Fibroblast of villous mesenchyme (primary cell): ENCODE results near the gene CCDC17. TPM values are rescaled to one million over a fixed set of nuclear protein-coding genes. Genes with fewer than 3 reads are reported as not detected.
A peak's percentile ranks its signal among the peaks of the same experiment; 100 is the strongest.

Experiments
- DNase-seq: peaks from one replicate; pipeline ENCODE4 v3.0.0-alpha.2; 2010; ENCODE audit warnings: low read depth
- H3K4me3 ChIP-seq: 2 replicates; pipeline ENCODE4 v1.5.1; 2011; ENCODE audit warnings: low read depth, mild to moderate bottlenecking, low read length
- CTCF ChIP-seq: IDR thresholded peaks from 2 replicates; pipeline ENCODE4 v1.5.1; 2012; ENCODE audit warnings: low read depth, mild to moderate bottlenecking, low read length; ENCODE audit not compliant: insufficient read depth
- small RNA-seq: library from RNA; depleted of rRNA; stranded (forward); fragments of <200 nt; gene quantifications from one replicate; pipeline ENCODE3, GENCODE V24; 2012
- total RNA-seq: library from RNA; depleted of rRNA; stranded (reverse); fragments of >200 nt; gene quantifications from 2 replicates; pipeline ENCODE4 v1.2.3, GENCODE V29; 2012

CCDC17 gene
- total RNA-seq, 1 donor = 1.3 TPM

GRCh38 chr1:45583666-45584350, 40.0 kb downstream of the CCDC17 start, which contains the start of gene NASP:
Gene NASP, plus strand, starts transcription at chr1:45584041. Its CDS starts 106 bp downstream, at chr1:45584147.
- no peak for TF ChIP-seq CTCF
- peak; percentile 85 for DNase-seq
- H3K4me3 ChIP-seq = peak within 1 kb of the TSS; percentile 96

- no peak for TF ChIP-seq CTCF
- H3K4me3 ChIP-seq = peak overlapping the region; percentile 96
- DNase-seq = peak; percentile 97
Observed at GRCh38 chr1:45583264-45583665, 40.6 kb downstream of the CCDC17 start.

- no peak for TF ChIP-seq CTCF
- no peak overlapping the region for H3K4me3 ChIP-seq
Observed at GRCh38 chr1:45574105-45574626, 49.7 kb downstream of the CCDC17 start.

GRCh38 chr1:45573231-45573804, 50.5 kb downstream of the CCDC17 start:
- TF ChIP-seq CTCF = no peak
- no peak overlapping the region for H3K4me3 ChIP-seq
- DNase-seq = no peak

More at GRCh38 chr1:45574105-45574626, 49.7 kb downstream of the CCDC17 start:
- DNase-seq = no peak

GRCh38 chr1:45570631-45571030, 53.2 kb downstream of the CCDC17 start:
- H3K4me3 ChIP-seq = no peak overlapping the region
- TF ChIP-seq CTCF = no peak
- DNase-seq = no peak

Small RNA genes lying within 50 kb of the gene (small RNA-seq; reads per million reads assigned to genes)
- gene AL355480.1 (not detected), gene AL355480.2 (not detected), gene AL355480.3 (not detected), gene AL355480.4 (not detected)

Other genes starting within 250 kb of the CCDC17 start
- 1.6 and 2.2 TPM in 2 replicates for gene TESK2, start 132.9 kb downstream of the CCDC17 start, total RNA-seq
- 1.3 and 1.9 TPM in 2 replicates for gene CCDC163, start 124.0 kb downstream of the CCDC17 start, total RNA-seq
- 3.9 and 5.6 TPM in 2 replicates for gene MMACHC, start 123.8 kb downstream of the CCDC17 start, total RNA-seq
- 361 and 523 TPM in 2 replicates for gene PRDX1, start 102.2 kb downstream of the CCDC17 start, total RNA-seq
- 158 TPM in 2 replicates for gene AKR1A1, start 73.2 kb downstream of the CCDC17 start, total RNA-seq
- gene NASP, start 40.0 kb downstream of the CCDC17 start, total RNA-seq = 44.1 and 50.5 TPM in 2 replicates
- gene GPBP1L1, start 62.5 kb upstream of the CCDC17 start, total RNA-seq = 90.5 and 122 TPM in 2 replicates
- 6.9 and 10.0 TPM in 2 replicates for gene TMEM69, start 64.1 kb upstream of the CCDC17 start, total RNA-seq
- 9.0 and 14.7 TPM in 2 replicates for gene IPP, start 126.6 kb upstream of the CCDC17 start, total RNA-seq
- 34.5 and 39.0 TPM in 2 replicates for gene MAST2, start 179.6 kb upstream of the CCDC17 start, total RNA-seq